Measurements from ENCODE around the gene FCN1. TPM values are rescaled to one million over a fixed set of nuclear protein-coding genes. Genes with fewer than 3 reads are reported as not detected.

The FCN1 gene
- total RNA-seq, 1 donor from 2014 or later, result 2.9 TPM

DNA sequence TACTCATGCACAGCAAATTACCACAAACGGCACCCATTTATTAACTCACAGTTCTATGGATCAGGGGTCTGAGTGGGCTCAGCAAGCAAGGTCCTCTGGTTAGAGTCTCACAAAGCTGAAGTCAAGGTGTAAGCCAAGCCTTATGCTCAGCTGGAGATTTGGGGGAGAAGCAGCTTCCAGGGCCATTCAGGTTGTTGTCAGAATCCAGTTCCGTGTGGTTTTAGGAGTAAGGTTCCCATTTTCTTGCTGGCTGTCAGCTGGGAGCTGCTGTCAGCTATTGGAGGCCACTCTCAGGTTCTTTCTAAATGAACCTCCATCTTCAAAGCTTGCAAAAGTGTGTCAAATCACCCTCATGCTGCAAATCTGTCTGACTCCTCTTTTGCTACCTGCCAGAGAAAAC lies 19.4 kb downstream of the FCN1 start:
- Histone ChIP-seq H3K9me3 (replicated peaks) (peaks cover 28% of the 10 kb centered on the region), H3K4me3 (no peak overlapping the region), H3K27me3 (ENCODE audit: low read depth) (no peaks in the 10 kb centered on the region), H3K4me1 (peaks cover 48% of the 10 kb centered on the region), H3K27ac (replicated peaks) (peak overlapping the region; percentile 89), H3K36me3 (no peaks in the 10 kb centered on the region)
- no peak for DNase-seq
- intact Hi-C loops (cut with micrococcal nuclease), result no loop called here
- TF ChIP-seq CTCF (IDR thresholded peaks at IDR 0.05; ENCODE audit: borderline replicate concordance), result no peak

DNA sequence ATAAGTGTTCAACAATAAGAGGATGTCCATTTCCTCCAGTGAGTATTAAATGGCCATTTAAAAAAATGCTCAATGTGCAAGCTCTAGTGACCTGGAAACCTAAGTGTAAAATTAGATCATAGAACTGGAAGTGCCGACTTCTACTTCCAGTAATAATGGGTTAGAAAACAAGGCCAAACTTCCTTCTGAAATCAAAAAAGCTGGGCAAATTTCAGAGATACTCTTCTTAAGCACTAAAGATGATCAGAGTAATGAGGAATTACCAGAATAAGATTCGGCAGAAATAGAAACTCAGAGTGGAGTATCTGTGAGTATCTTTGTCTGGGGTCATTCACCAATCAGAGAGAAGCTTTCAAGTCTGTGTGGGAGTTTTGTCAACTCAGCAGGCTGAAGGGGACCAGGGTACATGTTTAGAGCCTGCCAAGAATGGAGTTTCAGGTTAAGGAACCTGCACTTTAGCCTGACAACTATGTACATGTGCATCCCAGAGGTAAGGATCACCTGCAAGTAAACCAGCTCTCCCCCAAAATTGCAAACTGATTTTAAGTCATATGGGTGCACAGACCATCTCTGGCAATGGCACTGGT lies 20.0 kb downstream of the FCN1 start:
- intact Hi-C loops (cut with micrococcal nuclease), result no loop called here

DNA sequence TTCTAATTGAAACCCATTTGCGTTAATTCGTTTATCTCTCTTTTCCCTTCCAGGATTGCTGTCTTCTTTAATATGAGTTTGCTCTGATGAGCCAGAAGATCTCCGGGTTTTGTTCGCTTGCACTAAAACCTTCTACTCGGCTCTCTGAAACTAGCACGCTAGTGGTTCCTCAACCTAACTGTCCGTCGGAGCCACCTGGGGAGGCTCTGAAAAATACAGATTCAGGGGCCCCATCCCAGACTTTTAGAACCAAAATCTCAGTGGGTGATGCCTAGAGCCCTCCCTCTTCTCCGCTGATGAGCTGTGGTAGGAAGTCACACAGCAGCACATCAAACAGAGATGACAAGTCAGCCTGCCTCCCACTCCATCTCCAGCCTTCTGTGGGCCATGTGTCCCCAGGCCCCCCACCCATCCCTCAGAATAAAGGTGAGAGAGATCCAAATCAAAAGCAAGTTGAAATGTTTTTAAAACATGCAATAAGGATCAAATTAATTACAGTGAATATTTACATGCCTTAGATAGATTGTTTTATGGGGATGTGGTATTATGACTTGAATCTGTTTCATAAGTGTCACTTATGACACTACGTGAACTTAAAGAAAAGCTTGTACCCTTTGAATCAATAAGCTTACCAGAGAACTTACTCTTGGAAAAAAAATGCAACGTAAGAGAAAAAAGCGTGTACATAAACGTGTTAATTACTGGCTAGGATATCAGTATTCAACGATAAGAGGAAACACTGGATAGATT lies 20.7 kb downstream of the FCN1 start:
- peaks cover 28% of the 10 kb centered on the region for H3K9me3 ChIP-seq (replicated peaks)
- no peak overlapping the region for H3K4me3 ChIP-seq
- H3K27me3 ChIP-seq (ENCODE audit: low read depth), result no peaks in the 10 kb centered on the region
- no peak for TF ChIP-seq CTCF (IDR thresholded peaks at IDR 0.05; ENCODE audit: borderline replicate concordance)
- peaks cover 50% of the 10 kb centered on the region for H3K4me1 ChIP-seq
- no peaks in the 10 kb centered on the region for H3K36me3 ChIP-seq
- no peak for DNase-seq
- intact Hi-C loops (cut with micrococcal nuclease), result no loop called here
- H3K27ac ChIP-seq (replicated peaks), result peak overlapping the region; percentile 89

More for the DNA sequence above, 20.0 kb downstream of the FCN1 start:
- TF ChIP-seq CTCF (IDR thresholded peaks at IDR 0.05; ENCODE audit: borderline replicate concordance), result no peak
- DNase-seq, result no peak
- H3K27ac ChIP-seq (replicated peaks), result peak overlapping the region; percentile 89
- H3K4me3 ChIP-seq, result no peak overlapping the region
- no peaks in the 10 kb centered on the region for H3K36me3 ChIP-seq
- peaks cover 28% of the 10 kb centered on the region for H3K9me3 ChIP-seq (replicated peaks)
- H3K4me1 ChIP-seq, result peaks cover 48% of the 10 kb centered on the region
- no peaks in the 10 kb centered on the region for H3K27me3 ChIP-seq (ENCODE audit: low read depth)

DNA sequence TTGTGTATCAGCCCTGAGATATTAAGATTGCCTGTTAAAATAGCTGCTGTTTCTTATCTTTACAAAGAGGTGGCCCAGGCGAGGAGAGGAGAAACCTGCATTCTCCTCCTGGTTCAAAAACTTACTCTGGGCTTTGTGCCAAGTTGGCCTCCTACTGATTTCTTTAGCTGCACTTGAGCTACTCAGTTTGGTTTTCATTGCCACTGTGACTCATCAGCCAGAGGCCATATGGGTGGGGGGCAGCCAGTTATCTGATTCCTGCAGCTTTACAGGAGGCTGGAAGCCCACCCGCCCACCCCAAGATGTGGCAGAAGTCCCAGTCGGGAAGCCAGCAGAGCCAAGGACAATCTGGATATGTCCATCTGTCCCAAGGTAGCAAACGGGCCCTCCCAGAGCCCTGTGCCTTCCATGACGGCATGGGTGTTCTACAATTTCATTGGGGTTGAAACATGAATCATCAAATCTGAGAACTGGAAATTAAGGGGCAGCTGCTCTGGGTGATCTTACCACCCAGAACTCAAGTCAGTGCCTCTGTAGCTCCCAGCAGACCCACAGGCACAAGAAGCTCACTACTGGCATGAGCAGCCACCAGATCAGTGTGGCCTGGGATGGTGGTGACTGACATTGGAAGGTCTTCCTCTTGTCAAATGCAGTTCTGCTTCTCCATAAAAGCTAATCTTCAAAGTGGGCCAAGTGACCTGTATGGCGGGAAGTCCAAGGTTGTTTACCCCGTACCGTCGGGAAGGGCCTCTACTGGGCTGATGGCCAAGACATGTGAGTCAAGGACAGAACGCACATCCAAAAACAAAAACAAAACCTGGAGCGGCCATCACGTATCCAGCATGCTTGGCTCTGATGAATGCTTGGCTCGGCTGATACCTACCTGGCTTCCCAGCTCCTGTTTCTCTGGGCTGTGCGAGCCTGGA lies 21.5 kb downstream of the FCN1 start:
- DNase-seq, result peak; percentile 59
- Histone ChIP-seq H3K4me1 (peaks cover 58% of the 10 kb centered on the region), H3K27ac (replicated peaks) (peak overlapping the region; percentile 89), H3K36me3 (no peaks in the 10 kb centered on the region), H3K4me3 (no peak overlapping the region), H3K9me3 (replicated peaks) (peaks cover 28% of the 10 kb centered on the region), H3K27me3 (ENCODE audit: low read depth) (no peaks in the 10 kb centered on the region)
- no peak for TF ChIP-seq CTCF (IDR thresholded peaks at IDR 0.05; ENCODE audit: borderline replicate concordance)
- intact Hi-C loops (cut with micrococcal nuclease), result no loop called here

GRCh38 chr9:134895567-134895907 lies 22.2 kb downstream of the FCN1 start:
- no peak for TF ChIP-seq CTCF (IDR thresholded peaks at IDR 0.05; ENCODE audit: borderline replicate concordance)
- H3K36me3 ChIP-seq, result no peaks in the 10 kb centered on the region
- peaks cover 58% of the 10 kb centered on the region for H3K4me1 ChIP-seq
- H3K9me3 ChIP-seq (replicated peaks), result peaks cover 28% of the 10 kb centered on the region
- no peaks in the 10 kb centered on the region for H3K27me3 ChIP-seq (ENCODE audit: low read depth)
- intact Hi-C loops (cut with micrococcal nuclease), result no loop called here
- DNase-seq, result no peak
- no peak overlapping the region for H3K4me3 ChIP-seq
- H3K27ac ChIP-seq (replicated peaks), result peak overlapping the region; percentile 89

Measured in left ventricle myocardium inferior (tissue), 1 donor.